NOMO-1 treated with dmso at 0.1 percent for 144 hours (cell line): ENCODE data around the gene DPP9.
A peak's percentile ranks its signal among the peaks of the same experiment; 100 is the strongest.
"Not testable (repeated sequence)": the region's sequence is repeated elsewhere in the genome, so short reads cannot be mapped to it uniquely, and the experiment has no call there.

Source experiments
- DNase-seq: peaks from one replicate; lab custom pipeline; 2025; ENCODE audit not compliant: unreplicated experiment; lab: John Stamatoyannopoulos, UW

The DPP9 gene

GRCh38 chr19:4742723-4743646 lies 19.3 kb upstream of the DPP9 start:
- no peak for DNase-seq

GRCh38 chr19:4740092-4740491 lies 16.4 kb upstream of the DPP9 start:
- no peak for DNase-seq

- DNase-seq = no peak
Observed at GRCh38 chr19:4738734-4739133, 15.1 kb upstream of the DPP9 start.

GRCh38 chr19:4737955-4738600 lies 14.4 kb upstream of the DPP9 start:
- DNase-seq = no peak

GRCh38 chr19:4733755-4734345 lies 10.2 kb upstream of the DPP9 start:
- DNase-seq = no peak

- DNase-seq = peak; percentile 33
Observed at GRCh38 chr19:4732680-4733114, 9.1 kb upstream of the DPP9 start.

GRCh38 chr19:4730740-4731171 lies 7.1 kb upstream of the DPP9 start:
- DNase-seq = no peak

GRCh38 chr19:4728871-4729270 lies 5.2 kb upstream of the DPP9 start:
- no peak for DNase-seq

GRCh38 chr19:4722671-4723594 lies 709 bp downstream of the DPP9 start:
- no peak for DNase-seq

GRCh38 chr19:4721196-4721595 lies 2.4 kb downstream of the DPP9 start:
- no peak for DNase-seq

GRCh38 chr19:4720037-4720700 lies 3.5 kb downstream of the DPP9 start:
- no peak for DNase-seq

GRCh38 chr19:4719499-4719866 lies 4.2 kb downstream of the DPP9 start:
- DNase-seq = no peak

GRCh38 chr19:4717966-4718701 lies 5.5 kb downstream of the DPP9 start:
- DNase-seq = no peak

- DNase-seq = no peak
Observed at GRCh38 chr19:4717191-4717965, 6.3 kb downstream of the DPP9 start.

- no peak for DNase-seq
Observed at GRCh38 chr19:4715529-4716221, 8.0 kb downstream of the DPP9 start.

- not testable (repeated sequence) for DNase-seq
Observed at GRCh38 chr19:4715178-4715528, 8.5 kb downstream of the DPP9 start.

GRCh38 chr19:4714016-4714415 lies 9.6 kb downstream of the DPP9 start:
- no peak for DNase-seq

- DNase-seq = no peak
Observed at GRCh38 chr19:4713384-4713951, 10.2 kb downstream of the DPP9 start.
